ENCODE data around the gene HS6ST1.

The HS6ST1 gene

DNA sequence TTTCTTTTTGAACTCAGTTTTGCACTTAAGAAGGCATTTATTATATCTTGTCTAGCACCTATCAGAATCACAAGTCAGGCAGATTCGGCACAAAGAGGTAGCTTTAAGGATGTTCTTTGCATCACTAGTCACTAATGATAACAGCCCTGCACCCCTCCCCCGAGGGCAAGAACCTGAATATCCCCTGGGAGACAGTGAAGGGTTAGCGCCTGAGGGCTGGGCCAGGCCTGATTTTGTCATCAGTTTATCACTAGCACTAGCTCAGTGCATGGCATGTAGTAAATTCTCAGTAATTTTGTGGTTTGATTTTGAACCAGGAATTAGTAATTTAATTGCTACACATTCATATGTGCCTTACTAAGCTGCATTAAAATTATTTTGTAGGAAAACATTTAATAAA is 23.9 kb upstream of the HS6ST1 start:
- TF ChIP-seq, protein P1, sequence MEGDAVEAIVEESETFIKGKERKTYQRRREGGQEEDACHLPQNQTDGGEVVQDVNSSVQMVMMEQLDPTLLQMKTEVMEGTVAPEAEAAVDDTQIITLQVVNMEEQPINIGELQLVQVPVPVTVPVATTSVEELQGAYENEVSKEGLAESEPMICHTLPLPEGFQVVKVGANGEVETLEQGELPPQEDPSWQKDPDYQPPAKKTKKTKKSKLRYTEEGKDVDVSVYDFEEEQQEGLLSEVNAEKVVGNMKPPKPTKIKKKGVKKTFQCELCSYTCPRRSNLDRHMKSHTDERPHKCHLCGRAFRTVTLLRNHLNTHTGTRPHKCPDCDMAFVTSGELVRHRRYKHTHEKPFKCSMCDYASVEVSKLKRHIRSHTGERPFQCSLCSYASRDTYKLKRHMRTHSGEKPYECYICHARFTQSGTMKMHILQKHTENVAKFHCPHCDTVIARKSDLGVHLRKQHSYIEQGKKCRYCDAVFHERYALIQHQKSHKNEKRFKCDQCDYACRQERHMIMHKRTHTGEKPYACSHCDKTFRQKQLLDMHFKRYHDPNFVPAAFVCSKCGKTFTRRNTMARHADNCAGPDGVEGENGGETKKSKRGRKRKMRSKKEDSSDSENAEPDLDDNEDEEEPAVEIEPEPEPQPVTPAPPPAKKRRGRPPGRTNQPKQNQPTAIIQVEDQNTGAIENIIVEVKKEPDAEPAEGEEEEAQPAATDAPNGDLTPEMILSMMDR (IDR thresholded peaks at IDR 0.05; ENCODE audit: low read depth, low read length): no peak
- H3K4me3 ChIP-seq (ENCODE audit: low read depth, low read length): no peak overlapping the region

DNA sequence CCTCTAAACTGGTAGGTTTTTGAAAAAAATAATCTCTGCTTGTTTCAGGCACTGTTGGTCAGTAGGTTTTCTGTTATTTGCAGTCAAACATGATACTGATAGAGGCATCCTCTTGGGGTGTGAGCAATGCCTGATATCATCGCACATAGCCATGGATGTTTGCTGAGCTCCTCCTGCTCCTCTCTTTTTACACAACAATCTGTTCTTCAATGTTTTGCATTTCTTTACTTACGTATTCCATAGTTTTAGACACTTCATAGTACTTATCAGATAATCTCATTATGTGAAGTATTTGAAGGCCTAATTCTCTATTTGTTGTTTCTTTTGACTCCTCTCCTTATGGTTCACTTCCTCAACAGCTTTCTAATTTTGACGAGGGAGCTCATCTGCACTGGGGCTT is 23.0 kb upstream of the HS6ST1 start:
- TF ChIP-seq, protein P1 (IDR thresholded peaks at IDR 0.05; ENCODE audit: low read depth, low read length): no peak
- no peak overlapping the region for H3K4me3 ChIP-seq (ENCODE audit: low read depth, low read length)

DNA sequence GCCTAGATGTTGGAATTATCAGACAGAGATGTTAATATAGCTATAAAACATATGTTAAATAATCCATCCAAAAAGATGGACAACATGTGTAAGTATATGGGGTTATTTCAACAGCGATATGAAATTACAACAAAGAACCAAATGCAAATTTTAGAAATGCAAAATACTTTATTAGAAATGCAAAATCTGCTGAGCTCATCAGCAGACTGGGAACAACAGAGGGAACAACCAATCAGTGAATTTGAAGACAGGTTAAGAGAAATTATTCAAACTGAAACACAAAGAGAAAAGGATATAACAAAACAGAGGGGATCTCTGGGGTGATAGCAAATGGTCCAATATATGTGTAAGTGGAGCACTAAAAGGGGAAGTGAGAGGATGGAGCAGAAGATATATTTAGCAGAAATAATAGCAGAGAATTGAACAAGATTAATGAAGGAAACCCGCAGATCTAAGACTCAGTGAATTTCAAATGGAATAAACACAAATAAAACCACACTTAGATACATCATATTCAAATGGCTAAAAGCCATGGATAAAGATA is 13.5 kb upstream of the HS6ST1 start:
- TF ChIP-seq, protein P1 (IDR thresholded peaks at IDR 0.05; ENCODE audit: low read depth, low read length): no peak
- H3K4me3 ChIP-seq (ENCODE audit: low read depth, low read length): no peak overlapping the region

DNA sequence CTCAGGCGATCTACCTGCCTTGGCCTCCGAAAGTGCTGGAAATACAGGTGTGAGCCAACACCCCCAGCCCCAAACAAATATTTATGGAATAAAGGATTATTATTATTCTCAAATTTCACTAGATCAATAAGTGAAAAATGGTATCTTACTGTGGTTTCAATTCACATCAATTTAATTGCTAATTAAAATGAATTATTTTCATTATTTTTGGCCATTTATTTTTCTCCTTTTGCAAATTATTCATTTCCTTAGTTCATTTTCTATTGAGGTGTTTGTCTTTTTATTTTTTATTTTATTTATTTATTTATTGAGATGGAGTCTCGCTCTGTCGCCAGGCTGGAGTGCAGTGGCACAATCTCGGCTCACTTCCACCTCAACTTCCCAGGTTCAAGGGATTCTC is 11.9 kb upstream of the HS6ST1 start:
- TF ChIP-seq, protein P1 (IDR thresholded peaks at IDR 0.05; ENCODE audit: low read depth, low read length): no peak
- H3K4me3 ChIP-seq (ENCODE audit: low read depth, low read length): no peak overlapping the region

DNA sequence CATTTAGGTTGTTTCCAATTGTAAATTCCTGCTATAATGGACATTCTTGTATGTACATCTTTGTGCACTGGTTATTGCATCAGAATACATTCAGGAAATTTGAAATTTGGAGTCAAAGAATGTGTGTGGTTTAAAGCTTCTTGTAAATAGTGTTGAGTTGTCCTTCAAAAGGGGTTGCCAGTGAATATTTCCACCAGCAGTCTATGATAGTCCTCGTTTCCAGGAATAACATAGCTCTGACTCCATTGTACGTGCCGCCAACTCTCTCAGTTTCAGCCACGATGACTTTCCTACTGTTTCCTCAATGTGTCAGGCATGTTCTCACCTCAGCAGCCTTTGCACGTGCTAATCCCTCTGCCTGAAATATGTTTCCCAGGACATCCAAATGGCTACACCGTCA is 10.9 kb upstream of the HS6ST1 start:
- TF ChIP-seq, protein P1 (IDR thresholded peaks at IDR 0.05; ENCODE audit: low read depth, low read length): no peak
- H3K4me3 ChIP-seq (ENCODE audit: low read depth, low read length): no peak overlapping the region

DNA sequence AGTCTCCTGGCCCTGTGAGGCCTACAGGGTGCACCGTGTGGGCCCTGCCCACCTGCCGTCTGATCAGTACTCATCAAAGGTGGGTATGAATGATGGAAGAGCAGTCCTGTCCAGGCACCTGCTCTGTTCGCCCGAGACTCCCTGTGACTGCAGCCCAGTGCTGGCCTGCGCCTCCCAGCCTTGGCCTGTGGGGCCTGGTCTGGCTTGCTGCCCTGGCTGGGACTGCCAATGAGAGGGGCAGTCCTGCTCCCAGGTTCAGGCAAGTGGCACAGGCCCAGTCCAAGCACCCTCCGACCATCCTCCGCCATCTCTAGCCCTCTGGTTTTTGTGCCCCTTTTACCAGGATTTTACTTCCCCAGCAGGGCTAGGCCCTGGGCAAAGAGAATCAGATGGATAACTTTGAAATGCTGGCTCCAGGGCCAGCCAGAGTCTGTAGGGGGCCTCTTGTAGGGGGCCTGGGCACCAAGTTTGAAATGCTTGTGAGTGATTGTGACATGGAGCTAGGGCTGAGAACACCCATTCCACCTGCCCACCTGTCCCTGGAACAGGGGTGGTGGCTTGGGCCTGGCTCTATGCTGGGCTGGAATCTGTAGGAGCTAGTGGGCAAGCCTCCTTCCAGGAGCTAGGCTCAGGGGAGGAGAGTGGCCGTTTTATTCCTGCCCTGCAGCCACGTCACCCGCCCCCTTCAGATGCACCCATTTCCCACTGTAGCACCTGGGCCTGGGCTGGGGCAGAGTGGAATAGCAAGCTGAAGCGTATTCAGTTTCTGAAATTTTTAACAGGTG is 8.7 kb upstream of the HS6ST1 start:
- H3K4me3 ChIP-seq (ENCODE audit: low read depth, low read length): no peak overlapping the region
- TF ChIP-seq, protein P1 (IDR thresholded peaks at IDR 0.05; ENCODE audit: low read depth, low read length): no peak

DNA sequence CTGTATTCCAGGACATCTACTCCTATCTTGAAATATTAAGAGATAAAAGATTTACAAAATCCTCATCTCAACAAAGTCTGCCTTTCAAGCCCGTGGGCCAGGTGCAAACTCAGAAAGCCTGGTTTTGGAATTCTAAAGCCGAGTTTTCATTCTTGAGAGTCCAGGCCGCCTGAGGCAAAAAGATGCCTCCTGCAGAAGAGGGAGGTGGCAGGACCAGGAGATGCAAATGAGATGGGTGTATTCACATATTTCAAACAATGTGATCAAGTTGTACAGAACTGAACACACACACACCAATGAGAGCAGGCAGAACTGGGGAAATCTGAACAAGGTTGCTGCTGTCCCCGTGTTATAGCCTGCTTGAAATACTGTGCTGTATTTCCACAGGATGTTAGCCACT is 7.7 kb upstream of the HS6ST1 start:
- H3K4me3 ChIP-seq (ENCODE audit: low read depth, low read length): no peak overlapping the region
- TF ChIP-seq, protein P1 (IDR thresholded peaks at IDR 0.05; ENCODE audit: low read depth, low read length): no peak

Data from WI38 (cell line).